Activated naive CD4-positive, alpha-beta T cell treated with anti-CD3 and anti-CD28 coated beads, Interleukin-2, amount 50 U/mL, for 16 hours (primary cell): Measurements from ENCODE around the gene BCL2.
"Not testable (repeated sequence)": the region's sequence is repeated elsewhere in the genome, so short reads cannot be mapped to it uniquely, and the experiment has no call there.

ENCODE experiments used
- DNase-seq: peaks from one replicate; pipeline ENCODE4 v3.0.0-alpha.2; 2020

The BCL2 gene

DNA sequence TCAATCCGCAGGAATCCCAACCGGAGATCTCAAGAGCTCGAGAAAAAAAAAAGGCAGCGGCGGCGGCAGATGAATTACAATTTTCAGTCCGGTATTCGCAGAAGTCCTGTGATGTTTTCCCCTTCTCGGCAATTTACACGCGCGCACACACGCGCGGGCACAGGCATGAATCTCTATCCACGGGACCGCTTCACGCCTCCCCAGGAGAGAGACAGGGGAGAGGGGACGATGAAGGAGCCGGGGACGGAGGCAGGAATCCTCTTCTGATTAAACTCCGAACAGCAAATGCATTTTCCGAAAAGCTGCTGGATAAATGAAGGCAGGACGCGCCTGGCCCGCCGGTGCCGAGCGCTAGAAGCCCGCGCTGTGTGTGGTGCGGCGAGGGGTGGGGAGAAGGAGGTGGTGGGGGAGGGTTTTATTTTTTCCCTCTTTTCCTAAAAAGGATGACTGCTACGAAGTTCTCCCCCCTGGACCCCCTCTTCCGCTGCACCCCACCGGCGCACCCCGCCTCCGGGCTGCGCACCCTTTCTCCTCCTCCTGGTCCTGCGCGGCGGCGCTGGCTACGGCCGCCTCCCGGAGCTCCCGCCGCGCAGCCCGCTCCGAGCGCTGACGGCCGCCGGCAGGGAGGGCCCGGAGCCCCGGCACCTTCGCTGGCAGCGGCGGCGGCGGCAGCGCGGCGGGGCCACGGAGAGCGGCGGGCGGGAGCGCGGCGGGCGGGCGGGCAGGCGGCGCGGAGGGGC is at the start of gene BCL2:
Gene BCL2 (minus strand): TSS at position 387 of the 740 bp plus-strand sequence.
- DNase-seq: peak; percentile 24

DNA sequence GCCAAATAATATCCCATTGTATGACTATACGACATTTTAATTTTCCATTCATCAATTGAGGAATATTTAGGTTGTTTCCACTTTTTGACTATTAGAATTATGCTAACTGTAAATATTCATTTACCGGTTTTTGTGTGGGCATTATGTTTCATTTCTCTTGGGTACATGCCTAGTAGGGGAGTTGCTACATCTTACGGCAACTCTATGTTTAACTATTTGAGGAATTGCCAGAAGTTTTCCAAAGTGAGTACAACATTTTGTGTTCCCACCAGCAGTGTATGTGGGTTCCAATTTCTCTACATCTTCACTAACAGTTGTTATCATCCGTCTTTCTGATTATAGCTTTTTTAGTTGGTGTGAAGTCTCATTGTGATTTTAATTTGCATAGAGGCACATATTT is 49.0 kb upstream of the BCL2 start:
- no peak for DNase-seq

DNA sequence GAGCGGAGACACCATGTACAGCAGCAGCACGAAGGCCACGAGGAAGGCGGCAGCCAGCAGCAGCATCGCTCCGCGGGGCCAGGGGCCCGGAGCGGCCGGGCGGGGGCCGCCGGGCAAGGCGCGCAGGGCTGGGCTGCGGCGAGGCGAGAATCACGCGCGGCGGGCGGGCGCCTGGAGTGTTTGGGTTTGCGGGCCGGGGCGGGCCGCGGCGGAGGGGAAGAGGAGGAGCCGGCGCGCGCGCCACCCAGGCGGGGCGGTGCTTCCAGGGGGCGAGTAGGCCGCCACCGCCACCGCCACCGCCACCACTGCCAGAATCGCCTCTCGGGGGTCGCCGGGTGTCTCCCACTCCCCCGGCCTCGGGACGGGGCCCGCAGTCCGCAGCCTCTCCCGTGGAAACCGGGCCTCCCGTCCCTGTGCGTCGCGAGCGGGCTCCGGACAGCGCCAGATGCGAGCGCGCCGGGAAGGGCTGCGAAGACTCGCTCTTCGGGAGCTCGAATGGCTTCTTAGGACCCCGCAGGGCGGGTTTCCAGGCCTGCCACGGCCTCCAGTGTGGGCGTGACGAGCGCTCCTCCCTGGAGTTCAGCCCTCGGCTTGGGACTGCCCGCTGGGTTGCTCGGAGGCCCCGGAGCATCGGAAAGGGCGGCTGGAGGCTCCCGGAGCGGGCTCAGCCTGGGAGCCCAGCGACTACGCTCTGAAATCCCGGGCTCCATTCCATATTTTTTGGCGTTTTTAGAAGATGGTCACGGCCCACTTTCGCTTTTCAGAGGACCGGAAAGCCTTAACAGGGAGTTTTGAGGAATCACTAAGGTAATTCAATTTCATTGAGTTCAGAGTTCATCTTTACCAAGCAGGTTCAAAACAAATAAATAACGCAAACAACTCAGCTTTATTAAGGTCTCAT is 47.7 kb upstream of the BCL2 start, which contains the start of gene KDSR:
Gene KDSR (minus strand): TSS at position 154 of the 901 bp plus-strand sequence. CDS start 88 bp downstream, at position 66.
- peak; percentile 85 for DNase-seq

DNA sequence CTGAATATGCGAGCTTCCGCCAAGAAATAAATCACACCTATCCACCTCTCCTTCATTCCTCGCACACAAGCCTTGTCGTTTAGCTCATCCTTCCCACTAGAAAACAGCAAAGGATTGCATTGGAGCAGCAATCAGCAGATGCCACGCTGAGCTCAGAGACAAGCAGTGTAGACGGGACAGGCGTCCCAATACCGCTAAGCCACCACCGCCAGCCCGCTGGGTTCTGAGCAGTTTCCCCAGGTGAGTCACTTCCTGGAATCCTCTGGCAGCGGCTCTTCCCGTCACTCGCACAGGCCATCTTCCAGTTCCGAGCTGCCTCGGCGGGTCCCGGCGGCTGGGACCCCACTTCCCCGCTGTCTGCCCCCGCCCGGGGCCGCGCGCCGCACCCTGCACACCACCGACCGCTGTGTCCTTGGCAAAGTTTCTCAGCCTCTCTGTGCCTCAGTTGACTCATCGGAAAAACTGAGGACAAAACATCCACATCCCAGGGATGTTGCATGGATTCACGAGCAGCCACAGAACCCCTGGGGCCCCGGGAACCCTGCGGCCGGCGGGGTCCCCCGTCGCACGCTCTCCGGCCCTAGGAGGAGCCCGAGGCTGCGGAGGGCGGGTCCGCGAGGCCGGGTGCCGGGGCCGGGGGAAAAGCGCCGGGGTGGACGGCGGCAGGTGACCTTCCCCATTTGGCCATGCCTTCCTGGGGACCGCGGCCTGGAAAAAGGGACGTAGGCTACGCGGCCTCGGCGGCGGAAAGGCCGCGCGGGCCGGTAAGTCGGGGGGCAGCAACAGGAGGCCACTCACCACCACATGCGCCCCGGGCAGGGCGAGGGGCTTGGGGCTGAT is 46.9 kb upstream of the BCL2 start:
- peak; percentile 66 for DNase-seq

DNA sequence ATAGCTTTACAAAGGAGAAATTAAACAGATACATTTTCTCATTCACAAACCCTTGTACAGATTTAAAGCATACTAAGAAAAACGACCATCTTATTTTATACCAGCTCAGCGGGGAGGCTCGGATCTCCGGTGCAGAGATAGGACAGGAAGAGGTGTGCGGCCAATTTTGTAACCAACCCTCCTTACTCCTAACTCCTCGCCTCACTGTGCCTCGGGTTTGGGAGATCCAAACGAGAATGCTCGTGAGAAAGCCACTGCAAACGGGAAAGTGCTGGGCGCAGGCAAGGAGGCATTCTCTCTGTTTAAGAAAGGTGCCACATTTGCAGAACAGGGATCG is 46.3 kb upstream of the BCL2 start:
- DNase-seq: no peak

DNA sequence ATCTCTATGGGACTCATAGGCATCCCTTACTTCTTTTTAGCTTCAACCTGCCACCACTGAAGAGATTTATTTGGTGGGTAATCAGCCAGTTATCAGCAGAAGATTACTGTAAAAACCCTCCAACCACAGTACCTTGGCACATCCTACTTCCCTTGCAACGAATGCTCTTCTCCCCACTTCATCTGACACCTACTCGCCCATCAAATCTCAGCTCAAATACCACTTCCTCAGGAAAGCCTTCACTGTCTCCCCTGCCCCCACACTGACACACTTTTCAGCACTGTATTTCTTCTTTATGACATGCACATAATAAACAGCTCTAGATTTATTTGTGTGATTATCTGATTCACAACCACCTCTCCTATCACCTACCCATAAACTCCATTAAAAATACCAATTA is 44.4 kb upstream of the BCL2 start:
- DNase-seq: no peak

DNA sequence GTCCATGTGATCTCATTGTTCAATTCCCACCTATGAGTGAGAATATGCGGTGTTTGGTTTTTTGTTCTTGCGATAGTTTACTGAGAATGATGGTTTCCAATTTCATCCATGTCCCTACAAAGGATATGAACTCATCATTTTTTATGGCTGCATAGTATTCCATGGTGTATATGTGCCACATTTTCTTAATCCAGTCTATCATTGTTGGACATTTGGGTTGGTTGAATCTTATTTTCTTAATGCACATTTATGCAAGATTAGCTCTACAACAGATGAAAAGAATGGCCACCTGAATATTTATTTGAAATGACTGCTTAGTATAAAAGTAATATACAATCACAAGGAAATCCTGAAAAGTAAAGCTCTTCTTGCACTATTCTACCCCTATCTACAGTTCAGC is 43.9 kb upstream of the BCL2 start:
- DNase-seq: not testable (repeated sequence)

DNA sequence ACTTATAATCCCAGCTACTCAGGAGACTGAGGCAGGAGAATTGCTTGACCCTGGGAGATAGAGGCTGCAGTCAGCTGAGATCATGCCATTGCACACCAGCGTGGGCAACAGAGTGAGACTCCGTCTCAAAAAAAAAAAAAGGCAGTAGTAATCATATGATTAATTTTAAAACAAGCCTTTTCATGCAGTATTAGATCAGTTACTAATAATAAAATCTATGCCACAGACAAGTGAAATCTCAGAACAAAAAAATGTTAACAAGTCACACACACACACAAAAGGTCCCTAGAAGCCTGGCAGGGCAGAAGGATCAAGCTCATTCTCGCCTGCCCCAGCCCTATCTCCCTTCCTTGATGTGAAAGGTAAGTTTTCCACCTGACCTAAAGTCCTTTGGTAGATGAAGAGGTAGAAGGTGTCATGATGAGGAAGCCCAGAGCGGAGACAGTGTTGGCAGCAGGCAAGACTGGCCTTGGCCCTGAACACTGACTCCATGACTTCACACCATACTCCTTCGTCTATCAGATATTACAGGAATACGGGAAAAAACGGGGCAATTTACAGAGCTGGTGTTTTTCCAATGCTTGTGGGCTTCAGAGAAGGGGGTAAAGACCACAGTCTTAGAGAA is 36.8 kb upstream of the BCL2 start:
- DNase-seq: no peak

DNA sequence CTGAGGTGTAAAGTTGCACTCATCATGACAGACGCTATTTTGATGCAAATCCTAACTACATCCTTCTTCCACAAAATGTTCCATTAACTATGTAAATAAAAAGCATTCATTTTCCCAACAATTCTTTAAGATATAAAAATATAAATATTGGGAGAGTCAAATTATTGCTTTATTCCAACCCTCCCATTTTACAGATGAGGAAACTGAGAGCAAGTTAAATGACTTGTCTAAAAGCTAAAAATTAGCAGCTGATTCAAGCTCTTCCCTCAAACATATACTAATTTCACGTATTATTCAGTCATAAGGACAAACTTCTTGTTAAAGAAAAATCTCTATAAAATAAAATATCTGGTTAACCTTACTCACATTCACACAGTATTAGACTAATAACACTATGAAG is 30.7 kb upstream of the BCL2 start:
- DNase-seq: no peak

DNA sequence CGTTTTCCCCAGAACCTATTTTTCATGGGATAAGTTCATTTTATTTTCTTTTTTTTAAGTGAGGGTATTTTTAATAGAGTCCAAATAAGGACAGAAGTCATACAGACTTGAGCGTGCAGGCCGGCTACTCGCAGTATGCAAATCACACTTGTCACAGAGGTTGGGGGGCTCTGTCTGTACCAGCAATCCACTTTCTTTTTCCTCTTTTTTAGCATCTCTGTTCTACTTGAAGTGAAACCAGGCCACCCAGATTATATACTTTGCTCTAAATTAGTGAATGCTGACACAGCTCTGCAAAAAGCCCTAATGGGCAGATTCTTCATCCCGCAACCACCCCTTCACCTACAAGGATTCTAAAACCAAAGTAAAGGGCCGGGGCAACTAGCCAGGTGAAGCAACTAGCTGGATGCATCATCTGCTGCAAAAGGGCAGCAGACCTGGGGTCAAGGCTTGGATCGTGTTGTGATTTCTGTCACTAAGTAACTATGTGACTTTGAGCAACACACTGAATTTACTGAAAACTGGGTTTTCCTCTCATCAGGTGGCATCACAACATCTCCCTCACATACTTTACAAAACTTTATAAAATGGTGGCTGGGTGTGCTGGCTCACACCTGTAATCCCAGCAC is 29.1 kb upstream of the BCL2 start:
- no peak for DNase-seq

DNA sequence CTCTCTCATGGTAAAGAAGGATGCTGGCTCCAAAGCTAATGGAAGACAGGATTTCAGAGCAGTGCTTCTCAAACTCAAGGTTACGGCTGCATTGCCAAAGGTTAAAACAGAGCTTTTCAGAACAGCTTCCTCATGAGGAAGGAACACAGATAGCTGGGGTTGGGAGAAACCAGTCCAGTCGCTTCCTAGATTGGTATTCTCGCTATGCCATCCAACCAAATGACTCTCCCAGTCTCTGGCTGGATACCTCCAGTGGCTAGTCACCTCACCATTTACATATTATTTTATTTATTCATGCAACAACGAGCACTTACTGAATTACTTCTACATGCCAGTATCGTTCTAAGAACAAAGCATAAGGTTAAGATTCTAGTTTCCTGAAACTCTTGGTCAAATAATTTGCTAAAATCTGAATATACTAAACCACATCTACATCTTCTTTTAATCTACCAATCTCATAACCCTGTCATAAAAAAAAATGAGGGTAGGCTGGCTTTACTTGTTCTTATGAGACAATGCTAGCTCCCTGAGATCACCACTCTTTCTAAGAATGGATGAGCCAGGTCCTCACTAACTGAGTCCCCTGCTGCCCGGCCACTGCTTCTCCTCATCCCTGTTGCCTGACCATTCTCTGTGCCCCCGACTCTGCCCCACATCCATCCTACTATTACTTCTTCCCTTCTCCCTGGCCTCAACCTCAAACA is 27.1 kb upstream of the BCL2 start:
- DNase-seq: no peak

DNA sequence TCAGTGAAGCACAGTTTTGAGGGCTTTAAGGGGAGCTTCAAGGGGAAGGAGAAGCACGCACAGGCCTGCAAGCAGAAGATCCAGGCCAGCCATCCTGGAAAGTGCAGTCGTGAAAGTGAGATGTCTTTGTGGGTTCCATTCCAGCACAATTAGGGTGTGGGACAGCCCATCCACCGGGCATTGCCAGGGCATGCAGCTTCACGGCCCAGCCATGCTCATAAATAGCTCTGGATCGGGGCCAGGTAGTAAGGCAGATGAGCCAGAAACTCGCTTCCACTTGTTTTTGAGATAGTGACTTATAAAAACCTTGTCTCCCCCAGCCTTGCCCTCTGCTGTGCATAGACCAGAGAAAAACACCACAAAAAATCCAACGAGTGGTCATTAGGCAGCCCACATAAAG is 26.5 kb upstream of the BCL2 start:
- DNase-seq: no peak

DNA sequence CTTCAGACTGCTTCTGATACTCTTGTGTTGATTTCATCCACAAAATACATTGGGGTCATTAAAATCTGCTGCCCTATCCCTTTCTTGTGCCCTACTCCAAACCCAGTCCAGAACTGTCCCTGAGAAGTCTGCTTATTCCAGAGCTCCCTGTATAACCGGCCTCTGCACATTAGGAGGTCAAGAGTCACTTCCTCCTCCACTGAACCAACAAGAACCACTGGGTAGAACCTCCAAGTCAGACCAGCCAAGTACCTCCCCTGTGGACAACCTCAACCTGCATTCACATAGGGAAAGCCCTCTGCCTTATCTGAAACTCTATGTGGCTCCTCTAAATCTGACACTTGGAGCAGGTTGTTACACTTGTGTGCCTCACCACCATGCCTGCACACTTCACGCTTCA is 25.3 kb upstream of the BCL2 start:
- DNase-seq: no peak

DNA sequence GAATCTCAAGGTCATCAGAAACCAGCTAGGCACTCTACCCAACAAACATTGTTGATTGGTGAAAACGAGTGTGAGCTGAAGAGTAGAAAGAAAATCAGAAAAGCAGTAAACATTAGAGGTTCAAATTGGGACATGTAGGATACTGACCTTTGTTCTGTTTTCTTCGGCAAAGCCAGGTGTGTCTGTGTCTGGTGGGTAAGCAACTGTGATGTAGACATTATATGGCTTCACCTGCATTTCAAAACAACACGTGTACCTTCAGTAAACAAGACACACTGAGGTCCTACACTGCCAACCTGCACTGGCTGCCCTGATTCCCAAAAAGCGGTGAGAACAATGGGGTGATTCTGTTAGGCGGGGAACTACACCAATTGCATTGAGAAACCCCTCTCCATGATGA is 24.7 kb upstream of the BCL2 start:
- no peak for DNase-seq

DNA sequence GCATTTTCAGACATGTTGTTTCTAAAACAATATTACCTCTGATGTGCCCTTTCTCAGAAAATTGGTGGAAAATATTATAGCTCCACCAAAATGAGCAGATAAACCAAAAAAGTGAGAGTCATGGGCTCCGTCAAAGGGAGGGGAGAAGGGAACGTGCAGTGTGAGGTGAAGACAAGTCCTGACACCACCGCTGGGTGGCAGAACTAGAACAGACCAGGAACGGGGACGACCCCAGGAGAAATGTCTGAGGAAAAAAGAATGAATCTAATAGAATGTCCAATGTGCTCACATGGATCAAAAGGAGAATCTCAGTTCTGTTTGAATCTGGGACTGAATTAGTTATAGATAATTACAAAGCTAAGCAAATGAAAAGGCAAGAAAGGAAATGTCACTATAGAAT is 22.6 kb upstream of the BCL2 start:
- peak; percentile 23 for DNase-seq

DNA sequence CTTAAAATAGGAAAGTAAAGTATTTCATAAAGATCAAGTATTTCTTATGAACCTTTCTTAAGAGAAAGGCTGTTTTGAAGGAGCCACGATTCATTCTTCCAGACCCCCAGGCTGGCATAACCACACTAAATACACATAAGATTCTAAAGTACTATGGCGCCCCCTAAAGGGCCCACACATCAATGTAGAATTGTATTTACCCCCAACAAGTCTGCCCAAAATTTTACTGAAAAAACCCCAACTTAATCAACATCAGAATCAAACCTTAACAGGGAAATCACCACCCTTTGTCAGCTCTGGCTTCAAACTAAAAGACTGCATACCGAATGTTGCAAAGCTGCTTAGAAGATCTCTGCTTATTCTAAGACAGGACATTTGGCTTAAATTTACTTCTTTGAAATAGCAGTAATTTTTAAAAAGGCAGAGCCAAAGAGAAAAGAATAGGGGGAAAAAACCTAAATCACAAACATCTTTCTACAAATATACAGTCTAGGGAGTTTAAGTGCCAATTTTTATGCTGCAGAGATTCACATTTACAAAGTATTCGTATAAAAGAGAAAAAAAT is 20.4 kb upstream of the BCL2 start:
- DNase-seq: peak; percentile 40

DNA sequence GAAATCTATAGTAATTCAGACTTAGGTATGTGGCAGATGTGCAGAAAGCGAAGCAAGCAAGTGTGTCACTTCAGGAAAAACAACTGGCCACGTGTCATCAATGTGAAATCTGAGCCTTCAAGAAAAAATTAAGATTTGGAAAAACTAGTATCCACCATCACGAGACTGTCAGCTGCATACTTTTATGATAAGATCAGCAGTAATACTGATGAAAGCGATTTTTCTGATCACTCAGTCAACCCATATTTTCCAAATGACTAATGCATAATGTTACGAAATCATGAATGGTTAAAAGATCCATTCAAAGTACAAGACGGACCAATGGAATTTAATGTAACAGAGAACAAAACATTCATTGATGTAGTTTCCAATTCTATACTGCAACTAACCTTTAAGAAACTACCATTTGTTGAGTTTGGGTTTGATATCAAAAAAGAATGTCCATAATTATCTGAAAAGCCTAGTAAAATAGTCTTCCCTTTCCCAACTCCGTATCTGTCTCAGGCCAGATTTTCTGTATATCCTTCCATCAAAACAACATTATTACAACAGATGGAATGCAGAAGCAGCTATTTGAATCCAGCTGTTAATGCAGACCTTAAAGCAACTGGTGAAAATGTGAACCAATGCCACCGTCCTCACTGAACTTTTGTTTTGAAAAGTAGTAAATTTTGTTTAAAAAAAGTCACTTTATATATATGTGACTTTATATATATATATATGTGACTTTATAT is 17.0 kb upstream of the BCL2 start:
- no peak for DNase-seq

DNA sequence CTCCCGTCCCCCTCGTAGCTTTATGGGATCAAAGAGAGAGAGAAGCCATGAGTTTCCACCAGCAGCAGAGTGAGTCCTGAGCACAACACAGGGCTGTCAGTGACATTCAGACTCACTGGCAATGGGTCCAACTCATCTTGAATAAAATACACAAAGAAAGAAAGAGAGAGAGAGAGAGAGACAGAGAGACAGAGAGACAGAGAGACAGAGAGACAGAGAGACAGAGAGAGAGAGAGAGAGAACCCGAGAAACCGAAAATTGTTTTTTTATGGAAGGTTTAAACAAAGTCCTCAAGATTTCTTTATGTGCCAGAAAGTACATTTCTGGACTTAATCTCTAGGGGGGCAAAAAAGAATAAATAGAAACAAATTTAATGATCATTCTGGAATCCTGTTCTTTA is 11.5 kb upstream of the BCL2 start:
- DNase-seq: no peak

DNA sequence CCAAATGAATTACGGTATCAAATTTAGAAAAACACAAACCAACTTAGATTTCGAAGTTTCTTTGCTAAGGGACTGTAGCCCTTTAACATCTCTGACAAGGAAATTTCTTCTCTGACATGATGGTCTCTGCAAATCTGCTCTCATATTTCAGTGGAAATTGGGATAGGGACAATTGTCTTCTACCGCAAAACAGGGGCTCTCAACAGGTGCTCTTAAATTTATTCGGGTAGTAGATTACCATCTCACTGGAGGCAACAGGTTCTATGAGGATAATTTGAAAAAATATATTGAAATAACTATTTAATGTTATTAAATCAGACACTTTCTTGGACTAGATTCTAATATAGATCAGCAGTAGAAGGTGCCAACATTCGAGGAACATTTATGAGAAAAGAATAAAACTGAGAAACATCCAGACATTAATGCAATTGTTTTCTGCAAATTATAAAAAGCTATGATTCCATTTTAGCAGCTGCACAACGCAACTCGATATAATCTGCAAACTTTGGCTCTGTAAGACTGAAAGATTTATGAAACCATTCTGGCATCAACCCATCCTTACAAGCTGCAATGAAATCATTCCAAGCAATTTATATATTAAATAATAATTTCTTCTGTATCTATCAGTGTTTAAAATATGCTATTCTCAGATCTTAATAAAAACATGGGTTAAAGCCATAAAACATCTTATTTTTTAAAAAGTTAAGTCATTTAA is 10.0 kb upstream of the BCL2 start:
- DNase-seq: no peak

DNA sequence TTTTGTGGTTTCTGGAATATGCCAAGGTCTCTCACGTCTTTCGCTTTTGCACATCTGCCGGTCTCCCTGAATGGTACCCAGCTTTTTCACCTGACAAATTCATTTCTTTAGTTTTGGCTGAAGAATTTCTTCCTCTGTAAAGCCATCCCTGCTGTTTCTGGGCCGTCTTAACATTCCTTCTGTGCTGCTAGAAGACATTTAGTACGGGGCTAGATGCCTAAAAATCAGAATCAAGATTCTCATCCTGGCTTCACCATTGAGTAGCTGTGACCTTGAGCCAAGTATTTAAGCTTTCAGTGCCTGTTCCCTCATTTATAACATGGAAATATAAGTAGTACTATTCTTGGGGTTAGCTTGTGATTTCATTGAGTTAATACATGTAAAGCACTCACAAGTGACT is 6.4 kb upstream of the BCL2 start:
- DNase-seq: no peak
